AG04450 (cell line): ENCODE results near the gene ZSCAN5C. TPM values are rescaled to one million over a fixed set of nuclear protein-coding genes. Genes with fewer than 3 reads are reported as not detected.

Experiments
- CTCF ChIA-PET: fragments of 300-600, 350-600 bp; formaldehyde crosslinking; extraction: SDS; loops from one replicate; lab custom pipeline; 2022; ENCODE audit warnings: antibody characterized with exemption, inconsistent platforms; lab: Charles Lee
- POLR2A ChIA-PET: fragments of 350-600 bp; formaldehyde crosslinking; extraction: SDS; loops from one replicate; lab custom pipeline; 2021; ENCODE audit warnings: antibody characterized with exemption, inconsistent platforms; lab: Yijun Ruan, JAX
- DNase-seq: peaks from one replicate; pipeline ENCODE4 v3.0.0-alpha.2; 2011; ENCODE audit warnings: low read depth, low spot score
- H3K27ac ChIP-seq: one replicate; pipeline ENCODE4 v1.5.1; 2012; ENCODE audit warnings: low read depth, low read length, control low read depth
- H3K27me3 ChIP-seq: one replicate; pipeline ENCODE4 v1.6.0; 2012; ENCODE audit warnings: low read length; ENCODE audit not compliant: control insufficient read depth, insufficient read depth
- H3K4me3 ChIP-seq: 2 replicates; pipeline ENCODE4 v1.5.1; 2011; ENCODE audit warnings: mild to moderate bottlenecking, low read depth, low read length, control low read depth
- H3K9me3 ChIP-seq: 2 replicates; pipeline ENCODE4 v1.5.1; 2012; ENCODE audit warnings: low read length; ENCODE audit not compliant: control insufficient read depth, insufficient read depth
- CTCF ChIP-seq: IDR thresholded peaks from 2 replicates; pipeline ENCODE4 v1.5.1; 2011; ENCODE audit warnings: low read depth, low read length, control low read depth, inconsistent platforms
- polyA plus RNA-seq: library from polyadenylated mRNA; depleted of rRNA; stranded (reverse); fragments of >200 nt; gene quantifications from 2 replicates; pipeline ENCODE4 v1.2.3, GENCODE V29; 2011

The ZSCAN5C gene
- polyA plus RNA-seq, 1 experiment, result not detected

- Histone ChIP-seq H3K9me3 (peaks cover 6% of the 10 kb centered on the region; the same call in 1 of the 2 replicates), H3K27me3 (no peaks in the 10 kb centered on the region), H3K27ac (no peak overlapping the region), H3K4me3 (no peak overlapping the region)
- no peak for DNase-seq
- POLR2A ChIA-PET, result interaction anchor here (0.5 kb wide), 1 partner anchor 1136 kb away, joined by 5 read pairs; no protein-coding TSS in a partner anchor
- CTCF ChIA-PET, result interaction anchor here (1.0 kb wide), 1 partner anchor 10 kb away, joined by 5 read pairs; no protein-coding TSS in a partner anchor
- no peak for TF ChIP-seq CTCF
These were observed 39.8 kb upstream of the ZSCAN5C start for GRCh38 chr19:56162258-56162657.

DNA sequence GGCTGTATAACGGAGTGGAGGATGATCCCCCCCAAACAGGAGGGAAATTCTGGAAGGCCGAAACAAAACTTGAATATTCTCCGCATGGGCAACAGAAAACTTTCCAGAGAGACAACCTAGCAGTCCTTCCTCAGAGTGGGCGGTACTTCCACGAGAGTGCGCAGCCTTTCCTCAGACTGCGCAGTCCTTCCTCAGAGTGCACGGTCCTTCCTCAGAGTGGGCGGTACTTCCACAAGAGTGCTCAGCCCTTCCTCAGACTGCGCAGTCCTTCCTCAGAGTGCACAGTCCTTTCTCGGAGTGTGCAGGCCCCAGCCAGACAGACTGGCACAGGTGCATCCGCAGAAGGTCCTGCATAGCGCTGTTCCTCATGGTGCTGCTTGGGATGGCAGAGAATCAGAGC is 39.0 kb upstream of the ZSCAN5C start:
- H3K27ac ChIP-seq, result no peak overlapping the region
- no peak overlapping the region for H3K4me3 ChIP-seq
- peaks cover 5% of the 10 kb centered on the region; the same call in 1 of the 2 replicates for H3K9me3 ChIP-seq
- DNase-seq, result no peak
- ChIA-PET POLR2A (interaction anchor here (0.5 to 0.6 kb wide), 3 partner anchors 23 to 1135 kb away, joined by 3 to 7 read pairs (median 5); no protein-coding TSS in a partner anchor), CTCF (no interaction called here)
- no peak for TF ChIP-seq CTCF
- no peaks in the 10 kb centered on the region for H3K27me3 ChIP-seq

- no peak for DNase-seq
- Histone ChIP-seq H3K9me3 (no peaks in the 10 kb centered on the region), H3K27ac (no peak overlapping the region), H3K27me3 (no peaks in the 10 kb centered on the region), H3K4me3 (no peak overlapping the region)
- ChIA-PET POLR2A (no interaction called here), CTCF (interaction anchor here (1.5 to 10.6 kb wide), 3 partner anchors 86 to 101 kb away, joined by 5 to 140 read pairs (median 6); no protein-coding TSS in a partner anchor)
- no peak for TF ChIP-seq CTCF
These were observed 35.0 kb upstream of the ZSCAN5C start for GRCh38 chr19:56167064-56167578.

DNA sequence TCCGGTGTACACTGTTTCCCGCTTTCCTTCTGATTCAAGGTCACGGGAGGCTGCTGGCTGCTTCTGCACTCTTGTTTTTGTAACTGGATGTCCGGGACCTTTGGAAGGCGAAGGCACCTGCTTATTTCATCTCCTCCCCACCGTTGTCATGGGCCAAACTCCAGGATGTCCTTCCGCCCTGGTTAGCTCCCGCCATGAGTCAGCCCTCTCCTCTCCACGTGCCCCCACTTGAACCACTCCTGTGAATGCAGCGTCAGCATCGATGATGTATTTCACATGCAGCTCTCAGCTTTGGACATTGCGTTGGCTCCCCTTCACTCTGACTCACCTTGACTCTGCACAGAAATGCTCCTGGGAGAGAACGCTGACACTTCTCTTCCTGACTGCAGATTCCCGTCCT is 31.8 kb upstream of the ZSCAN5C start:
- Histone ChIP-seq H3K9me3 (no peaks in the 10 kb centered on the region), H3K27me3 (peaks cover 3% of the 10 kb centered on the region), H3K27ac (no peak overlapping the region), H3K4me3 (no peak overlapping the region)
- POLR2A ChIA-PET, result no interaction called here
- no peak for DNase-seq
- no peak for TF ChIP-seq CTCF
- CTCF ChIA-PET, result interaction anchor here (0.6 to 10.6 kb wide), 9 partner anchors 15 to 198 kb away, joined by 3 to 140 read pairs (median 4); no protein-coding TSS in a partner anchor

DNA sequence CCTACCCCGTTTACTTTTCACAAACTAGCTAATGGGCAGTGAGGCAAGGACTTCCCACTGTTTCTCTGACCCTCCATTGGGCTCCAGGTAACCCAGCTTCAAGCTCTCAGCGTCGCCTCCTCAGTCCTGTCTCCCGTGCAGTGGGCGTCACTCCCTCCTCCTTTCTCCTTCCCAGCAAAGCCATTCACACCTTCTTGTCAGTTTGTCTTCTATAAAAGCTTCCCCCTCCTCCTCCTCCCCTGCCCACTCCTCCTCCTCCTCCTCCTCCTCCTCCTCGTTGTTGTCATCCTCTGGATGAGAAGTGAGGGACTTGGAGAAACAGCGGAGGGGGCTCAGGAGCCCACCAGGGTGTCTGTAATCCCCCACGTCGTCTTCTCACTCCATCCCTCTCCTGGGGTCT is 28.0 kb upstream of the ZSCAN5C start:
- H3K27me3 ChIP-seq, result peaks cover 4% of the 10 kb centered on the region
- no peak for DNase-seq
- POLR2A ChIA-PET, result no interaction called here
- TF ChIP-seq CTCF, result no peak
- H3K27ac ChIP-seq, result no peak overlapping the region
- CTCF ChIA-PET, result interaction anchor here (1.0 to 10.6 kb wide), 4 partner anchors 88 to 107 kb away, joined by 3 to 140 read pairs (median 22); no protein-coding TSS in a partner anchor
- no peak overlapping the region for H3K4me3 ChIP-seq
- no peaks in the 10 kb centered on the region; the same call in 1 of the 2 replicates for H3K9me3 ChIP-seq
